ENCODE results near the gene SH2B2.

The SH2B2 gene

DNA sequence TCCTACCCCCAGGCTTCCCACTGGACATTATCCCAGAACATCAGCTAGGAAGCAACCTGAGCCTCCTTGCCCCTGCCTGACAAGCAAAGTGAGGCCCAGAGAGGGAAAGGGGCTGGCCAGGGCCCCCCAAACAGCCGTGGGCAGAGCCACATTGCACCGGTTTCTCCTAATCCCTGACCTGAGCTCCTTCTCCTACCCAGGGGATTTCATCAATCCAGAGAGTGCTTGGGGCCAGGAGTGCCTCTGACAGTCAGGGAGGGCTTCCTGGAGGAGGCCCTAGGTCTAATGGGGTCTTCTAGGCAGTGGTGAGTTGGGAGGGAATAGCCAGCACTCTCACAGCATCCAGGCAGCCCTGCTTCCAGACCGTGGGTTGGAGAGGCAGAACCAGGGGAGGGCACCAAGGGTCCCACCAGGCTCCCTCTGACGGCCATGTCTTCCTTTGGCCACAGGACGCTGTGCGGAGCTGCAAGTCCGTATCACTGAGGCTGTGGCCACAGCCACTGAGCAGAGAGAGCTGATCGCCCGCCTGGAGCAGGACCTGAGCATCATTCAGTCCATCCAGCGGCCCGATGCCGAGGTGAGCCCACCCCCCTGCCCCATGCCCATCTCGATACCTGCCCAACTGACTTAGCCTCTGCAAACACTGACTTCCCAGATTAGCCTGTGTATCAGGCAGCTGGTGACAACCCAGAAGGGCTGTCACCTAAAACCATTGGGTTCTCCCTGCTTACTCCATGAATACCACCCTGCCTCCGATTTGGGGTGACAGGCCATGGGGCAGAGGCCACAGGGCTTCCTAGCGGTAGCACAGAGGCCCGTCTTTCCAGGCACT lies 13.5 kb upstream of the SH2B2 start:
- Histone ChIP-seq H3K18ac (ENCODE audit: low read depth in 1 of 2, low read length in 2 of 2) (no peak overlapping the region), H3K4ac (ENCODE audit: low read depth in 1 of 2, low read length in 2 of 2) (no peak overlapping the region), H2BK15ac (ENCODE audit: low read depth, poor library complexity, severe bottlenecking) (no peak overlapping the region), H2BK120ac (ENCODE audit: low read depth, low read length) (no peak overlapping the region), H3K79me1 (replicated peaks; ENCODE audit: low read length, poor library complexity, severe bottlenecking) (no peaks in the 10 kb centered on the region), H4K8ac (ENCODE audit: low read length) (no peak overlapping the region), H3K14ac (ENCODE audit: low read length in 2 of 2) (no peak overlapping the region), H3K4me2 (ENCODE audit: low read length, poor library complexity, severe bottlenecking) (no peak overlapping the region), H3K27me3 (ENCODE audit: control insufficient read depth in 1 of 2, insufficient read depth in 1 of 2, low read length in 2 of 2) (peaks cover 0 to 5% of the 10 kb centered on the region in 2 experiments), H3K23ac (ENCODE audit: low read length in 2 of 2) (no peak overlapping the region), H3K9ac (ENCODE audit: low read length) (no peak overlapping the region), H4K91ac (ENCODE audit: low read length) (peak overlapping the region; percentile 54), H3K27ac (ENCODE audit: low read length, poor library complexity, severe bottlenecking) (peak overlapping the region; percentile 15), H3K4me1 (ENCODE audit: control insufficient read depth, insufficient read depth, low read depth, low read length) (peaks cover 19% of the 10 kb centered on the region), H2BK5ac (ENCODE audit: low read depth, low read length, poor library complexity, severe bottlenecking) (no peak overlapping the region), H3K36me3 (ENCODE audit: control insufficient read depth in 1 of 2, insufficient read depth in 2 of 2, low read depth in 1 of 2, low read length in 2 of 2) (peaks cover 0 to 8% of the 10 kb centered on the region in 2 experiments), H2AFZ (ENCODE audit: low read depth, low read length) (no peak overlapping the region), H2BK12ac (ENCODE audit: low read length in 2 of 2) (peak overlapping the region in 1 of 2 experiments; percentile 31), H2AK5ac (ENCODE audit: low read length, severe bottlenecking) (peak overlapping the region; percentile 33), H3K4me3 (ENCODE audit: insufficient read depth in 1 of 2, low read depth in 1 of 2, low read length in 2 of 2) (no peak overlapping the region), H3K9me3 (ENCODE audit: control insufficient read depth, low read length) (no peaks in the 10 kb centered on the region)
- no peak for DNase-seq
- WGBS = 91% methylated on average over 16 of the region's 16 CpGs

DNA sequence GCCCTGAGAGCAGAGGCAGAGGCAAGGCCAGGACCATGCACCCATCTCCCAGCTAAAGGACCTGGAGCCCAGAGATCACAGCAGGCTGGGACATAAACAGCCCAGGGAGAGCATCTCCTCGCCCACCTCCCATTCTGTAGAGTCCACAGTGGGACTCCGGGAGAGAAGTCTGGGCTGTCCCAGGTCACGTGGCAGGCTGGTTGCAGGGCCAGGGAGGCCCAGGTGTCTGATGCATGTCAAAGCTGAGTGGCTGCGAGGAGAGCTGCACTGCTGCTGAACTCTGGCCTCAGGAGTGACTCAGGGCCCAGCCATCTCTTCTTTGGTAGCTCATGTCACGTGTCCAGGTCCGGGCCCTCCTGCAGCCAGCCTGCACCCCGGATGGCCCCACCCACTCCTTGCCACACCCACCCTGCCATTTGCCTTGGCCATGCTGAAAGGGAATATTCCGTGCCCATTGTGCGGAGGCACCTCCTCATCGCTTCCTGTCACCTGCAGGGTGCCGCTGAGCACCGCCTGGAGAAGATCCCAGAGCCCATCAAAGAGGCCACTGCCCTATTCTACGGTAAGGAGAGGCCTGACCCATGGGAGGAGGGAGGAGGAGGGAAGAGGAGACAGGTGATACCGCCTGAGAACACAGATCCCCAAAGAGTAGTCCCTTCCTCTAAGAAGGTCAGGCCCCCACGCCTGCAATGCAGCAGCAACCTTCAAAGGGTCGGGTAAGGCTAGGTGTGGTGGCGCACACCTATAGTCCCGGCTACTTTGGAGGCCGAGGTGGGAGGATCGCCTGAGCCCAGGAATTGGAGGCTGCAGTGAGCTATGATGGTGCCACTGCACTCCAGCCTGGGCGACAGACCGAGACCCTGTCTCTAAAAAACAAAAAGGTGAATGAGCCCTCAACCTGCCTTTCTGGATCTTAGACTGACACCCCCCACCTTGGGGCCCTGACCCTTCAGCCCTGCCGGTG lies 12.6 kb upstream of the SH2B2 start:
- Histone ChIP-seq H3K36me3 (ENCODE audit: control insufficient read depth in 1 of 2, insufficient read depth in 2 of 2, low read depth in 1 of 2, low read length in 2 of 2) (peaks cover 0 to 8% of the 10 kb centered on the region in 2 experiments), H3K4ac (ENCODE audit: low read depth in 1 of 2, low read length in 2 of 2) (no peak overlapping the region), H4K8ac (ENCODE audit: low read length) (no peak overlapping the region), H2BK5ac (ENCODE audit: low read depth, low read length, poor library complexity, severe bottlenecking) (no peak overlapping the region), H3K23ac (ENCODE audit: low read length in 2 of 2) (no peak overlapping the region), H2BK120ac (ENCODE audit: low read depth, low read length) (no peak overlapping the region), H2AFZ (ENCODE audit: low read depth, low read length) (no peak overlapping the region), H3K4me1 (ENCODE audit: control insufficient read depth, insufficient read depth, low read depth, low read length) (peaks cover 19% of the 10 kb centered on the region), H3K9ac (ENCODE audit: low read length) (no peak overlapping the region), H4K91ac (ENCODE audit: low read length) (peak overlapping the region; percentile 25), H2BK12ac (ENCODE audit: low read length in 2 of 2) (peak overlapping the region in 1 of 2 experiments; percentile 31), H3K9me3 (ENCODE audit: control insufficient read depth, low read length) (no peaks in the 10 kb centered on the region), H3K4me3 (ENCODE audit: insufficient read depth in 1 of 2, low read depth in 1 of 2, low read length in 2 of 2) (no peak overlapping the region), H3K4me2 (ENCODE audit: low read length, poor library complexity, severe bottlenecking) (no peak overlapping the region), H2BK15ac (ENCODE audit: low read depth, poor library complexity, severe bottlenecking) (no peak overlapping the region), H2AK5ac (ENCODE audit: low read length, severe bottlenecking) (peak overlapping the region; percentile 33), H3K27me3 (ENCODE audit: control insufficient read depth in 1 of 2, insufficient read depth in 1 of 2, low read length in 2 of 2) (peaks cover 0 to 5% of the 10 kb centered on the region in 2 experiments), H3K14ac (ENCODE audit: low read length in 2 of 2) (no peak overlapping the region), H3K18ac (ENCODE audit: low read depth in 1 of 2, low read length in 2 of 2) (no peak overlapping the region), H3K79me1 (replicated peaks; ENCODE audit: low read length, poor library complexity, severe bottlenecking) (no peaks in the 10 kb centered on the region), H3K27ac (ENCODE audit: low read length, poor library complexity, severe bottlenecking) (peak overlapping the region; percentile 15)
- 64% methylated on average over 20 of the region's 23 CpGs for WGBS
- DNase-seq = peak; percentile 71

DNA sequence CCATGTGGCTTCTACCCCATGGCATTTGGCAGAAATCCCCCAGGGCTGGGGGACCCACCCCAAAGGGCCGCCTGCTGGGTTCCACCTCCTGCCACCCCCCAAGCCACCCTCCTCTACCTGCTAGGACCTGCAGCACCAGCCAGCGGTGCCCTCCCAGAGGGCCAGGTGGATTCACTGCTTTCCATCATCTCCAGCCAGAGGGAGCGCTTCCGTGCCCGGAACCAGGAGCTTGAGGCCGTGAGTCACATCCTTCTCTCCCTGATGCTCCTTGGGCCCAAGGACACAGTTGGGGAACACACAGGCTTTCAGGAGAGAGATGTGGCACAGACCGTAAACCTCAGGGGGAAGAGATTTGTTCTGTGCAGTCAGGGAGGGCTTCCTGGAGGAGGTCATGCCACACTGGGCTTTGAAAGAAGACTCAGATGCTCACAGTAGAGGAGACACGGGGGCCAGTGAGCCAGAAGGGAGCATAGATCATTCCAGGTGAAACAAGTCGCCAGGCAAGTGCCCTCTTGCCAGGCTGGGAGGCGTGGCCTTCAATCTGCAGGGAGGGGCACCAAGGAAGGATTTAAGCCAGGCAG lies 11.5 kb upstream of the SH2B2 start:
- WGBS = 87% methylated on average over 10 of the region's 10 CpGs

More for the DNA sequence above, 11.5 kb upstream of the SH2B2 start:
- H3K79me1 ChIP-seq (replicated peaks; ENCODE audit: low read length, poor library complexity, severe bottlenecking) = no peaks in the 10 kb centered on the region
- no peak for DNase-seq
- no peak overlapping the region for H3K4me2 ChIP-seq (ENCODE audit: low read length, poor library complexity, severe bottlenecking)
- no peak overlapping the region for H4K8ac ChIP-seq (ENCODE audit: low read length)
- H2BK15ac ChIP-seq (ENCODE audit: low read depth, poor library complexity, severe bottlenecking) = no peak overlapping the region
- no peak overlapping the region for H3K27ac ChIP-seq (ENCODE audit: low read length, poor library complexity, severe bottlenecking)
- H3K4me3 ChIP-seq (ENCODE audit: insufficient read depth in 1 of 2, low read depth in 1 of 2, low read length in 2 of 2) = no peak overlapping the region
- no peak overlapping the region for H2AK5ac ChIP-seq (ENCODE audit: low read length, severe bottlenecking)
- peaks cover 0 to 13% of the 10 kb centered on the region in 2 experiments for H3K36me3 ChIP-seq (ENCODE audit: control insufficient read depth in 1 of 2, insufficient read depth in 2 of 2, low read depth in 1 of 2, low read length in 2 of 2)
- peaks cover 27% of the 10 kb centered on the region for H3K4me1 ChIP-seq (ENCODE audit: control insufficient read depth, insufficient read depth, low read depth, low read length)
- no peak overlapping the region for H2BK12ac ChIP-seq (ENCODE audit: low read length in 2 of 2)
- no peak overlapping the region for H2BK5ac ChIP-seq (ENCODE audit: low read depth, low read length, poor library complexity, severe bottlenecking)
- H3K23ac ChIP-seq (ENCODE audit: low read length in 2 of 2) = no peak overlapping the region
- H3K18ac ChIP-seq (ENCODE audit: low read depth in 1 of 2, low read length in 2 of 2) = no peak overlapping the region
- no peak overlapping the region for H3K4ac ChIP-seq (ENCODE audit: low read depth in 1 of 2, low read length in 2 of 2)
- no peak overlapping the region for H2BK120ac ChIP-seq (ENCODE audit: low read depth, low read length)
- no peaks in the 10 kb centered on the region for H3K9me3 ChIP-seq (ENCODE audit: control insufficient read depth, low read length)
- H3K27me3 ChIP-seq (ENCODE audit: control insufficient read depth in 1 of 2, insufficient read depth in 1 of 2, low read length in 2 of 2) = peaks cover 0 to 5% of the 10 kb centered on the region in 2 experiments
- H4K91ac ChIP-seq (ENCODE audit: low read length) = no peak overlapping the region
- no peak overlapping the region for H3K14ac ChIP-seq (ENCODE audit: low read length in 2 of 2)
- H3K9ac ChIP-seq (ENCODE audit: low read length) = no peak overlapping the region
- H2AFZ ChIP-seq (ENCODE audit: low read depth, low read length) = no peak overlapping the region

Data from mesenchymal stem cell (in vitro differentiated cells and primary cell).